Measurements from ENCODE around the gene TRIP10. TPM values are rescaled to one million over a fixed set of nuclear protein-coding genes. Genes with fewer than 3 reads are reported as not detected.

The TRIP10 gene
- total and polyA plus RNA-seq, 2 of the 8 experiments (the other 6 are each of a cell fraction or from before 2014, with no cell fraction given) = 27.8 to 69.5 TPM

DNA sequence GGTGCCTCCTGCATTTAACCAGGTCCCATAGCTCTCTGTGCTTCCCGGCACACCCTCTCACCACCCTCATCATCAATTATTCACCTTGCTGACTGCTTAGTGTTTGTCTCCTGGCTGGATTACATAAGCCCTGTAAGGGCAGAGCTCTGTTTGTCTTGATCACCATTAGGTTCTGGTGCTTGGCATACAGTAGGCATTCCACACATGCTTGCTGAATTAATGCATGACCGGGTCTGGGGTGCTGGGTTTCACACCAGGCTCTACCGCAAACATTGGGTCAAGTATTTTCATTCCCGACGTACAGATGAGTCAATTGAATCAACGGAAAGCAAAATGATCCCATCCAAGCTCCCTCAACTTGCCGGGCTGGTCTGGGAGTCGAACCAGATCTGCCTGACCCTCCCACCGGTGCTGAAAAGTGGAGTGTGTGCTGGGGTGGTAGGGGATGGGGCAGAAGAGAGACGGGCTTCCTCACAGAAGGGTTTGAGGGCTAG, 61.6 kb downstream of the TRIP10 start (continued):
- TF ChIP-seq SIRT6 (IDR thresholded peaks at IDR 0.05; ENCODE audit: low read length) = no peak
- TF ChIP-seq BACH1 (IDR thresholded peaks at IDR 0.05; ENCODE audit: low read length) = no peak
- TF ChIP-seq MAFK (IDR thresholded peaks at IDR 0.05; ENCODE audit: low read depth, low read length) = no peak
- no peak for TF ChIP-seq SP4 (IDR thresholded peaks at IDR 0.05; ENCODE audit: low read length)
- TF ChIP-seq, protein P1, sequence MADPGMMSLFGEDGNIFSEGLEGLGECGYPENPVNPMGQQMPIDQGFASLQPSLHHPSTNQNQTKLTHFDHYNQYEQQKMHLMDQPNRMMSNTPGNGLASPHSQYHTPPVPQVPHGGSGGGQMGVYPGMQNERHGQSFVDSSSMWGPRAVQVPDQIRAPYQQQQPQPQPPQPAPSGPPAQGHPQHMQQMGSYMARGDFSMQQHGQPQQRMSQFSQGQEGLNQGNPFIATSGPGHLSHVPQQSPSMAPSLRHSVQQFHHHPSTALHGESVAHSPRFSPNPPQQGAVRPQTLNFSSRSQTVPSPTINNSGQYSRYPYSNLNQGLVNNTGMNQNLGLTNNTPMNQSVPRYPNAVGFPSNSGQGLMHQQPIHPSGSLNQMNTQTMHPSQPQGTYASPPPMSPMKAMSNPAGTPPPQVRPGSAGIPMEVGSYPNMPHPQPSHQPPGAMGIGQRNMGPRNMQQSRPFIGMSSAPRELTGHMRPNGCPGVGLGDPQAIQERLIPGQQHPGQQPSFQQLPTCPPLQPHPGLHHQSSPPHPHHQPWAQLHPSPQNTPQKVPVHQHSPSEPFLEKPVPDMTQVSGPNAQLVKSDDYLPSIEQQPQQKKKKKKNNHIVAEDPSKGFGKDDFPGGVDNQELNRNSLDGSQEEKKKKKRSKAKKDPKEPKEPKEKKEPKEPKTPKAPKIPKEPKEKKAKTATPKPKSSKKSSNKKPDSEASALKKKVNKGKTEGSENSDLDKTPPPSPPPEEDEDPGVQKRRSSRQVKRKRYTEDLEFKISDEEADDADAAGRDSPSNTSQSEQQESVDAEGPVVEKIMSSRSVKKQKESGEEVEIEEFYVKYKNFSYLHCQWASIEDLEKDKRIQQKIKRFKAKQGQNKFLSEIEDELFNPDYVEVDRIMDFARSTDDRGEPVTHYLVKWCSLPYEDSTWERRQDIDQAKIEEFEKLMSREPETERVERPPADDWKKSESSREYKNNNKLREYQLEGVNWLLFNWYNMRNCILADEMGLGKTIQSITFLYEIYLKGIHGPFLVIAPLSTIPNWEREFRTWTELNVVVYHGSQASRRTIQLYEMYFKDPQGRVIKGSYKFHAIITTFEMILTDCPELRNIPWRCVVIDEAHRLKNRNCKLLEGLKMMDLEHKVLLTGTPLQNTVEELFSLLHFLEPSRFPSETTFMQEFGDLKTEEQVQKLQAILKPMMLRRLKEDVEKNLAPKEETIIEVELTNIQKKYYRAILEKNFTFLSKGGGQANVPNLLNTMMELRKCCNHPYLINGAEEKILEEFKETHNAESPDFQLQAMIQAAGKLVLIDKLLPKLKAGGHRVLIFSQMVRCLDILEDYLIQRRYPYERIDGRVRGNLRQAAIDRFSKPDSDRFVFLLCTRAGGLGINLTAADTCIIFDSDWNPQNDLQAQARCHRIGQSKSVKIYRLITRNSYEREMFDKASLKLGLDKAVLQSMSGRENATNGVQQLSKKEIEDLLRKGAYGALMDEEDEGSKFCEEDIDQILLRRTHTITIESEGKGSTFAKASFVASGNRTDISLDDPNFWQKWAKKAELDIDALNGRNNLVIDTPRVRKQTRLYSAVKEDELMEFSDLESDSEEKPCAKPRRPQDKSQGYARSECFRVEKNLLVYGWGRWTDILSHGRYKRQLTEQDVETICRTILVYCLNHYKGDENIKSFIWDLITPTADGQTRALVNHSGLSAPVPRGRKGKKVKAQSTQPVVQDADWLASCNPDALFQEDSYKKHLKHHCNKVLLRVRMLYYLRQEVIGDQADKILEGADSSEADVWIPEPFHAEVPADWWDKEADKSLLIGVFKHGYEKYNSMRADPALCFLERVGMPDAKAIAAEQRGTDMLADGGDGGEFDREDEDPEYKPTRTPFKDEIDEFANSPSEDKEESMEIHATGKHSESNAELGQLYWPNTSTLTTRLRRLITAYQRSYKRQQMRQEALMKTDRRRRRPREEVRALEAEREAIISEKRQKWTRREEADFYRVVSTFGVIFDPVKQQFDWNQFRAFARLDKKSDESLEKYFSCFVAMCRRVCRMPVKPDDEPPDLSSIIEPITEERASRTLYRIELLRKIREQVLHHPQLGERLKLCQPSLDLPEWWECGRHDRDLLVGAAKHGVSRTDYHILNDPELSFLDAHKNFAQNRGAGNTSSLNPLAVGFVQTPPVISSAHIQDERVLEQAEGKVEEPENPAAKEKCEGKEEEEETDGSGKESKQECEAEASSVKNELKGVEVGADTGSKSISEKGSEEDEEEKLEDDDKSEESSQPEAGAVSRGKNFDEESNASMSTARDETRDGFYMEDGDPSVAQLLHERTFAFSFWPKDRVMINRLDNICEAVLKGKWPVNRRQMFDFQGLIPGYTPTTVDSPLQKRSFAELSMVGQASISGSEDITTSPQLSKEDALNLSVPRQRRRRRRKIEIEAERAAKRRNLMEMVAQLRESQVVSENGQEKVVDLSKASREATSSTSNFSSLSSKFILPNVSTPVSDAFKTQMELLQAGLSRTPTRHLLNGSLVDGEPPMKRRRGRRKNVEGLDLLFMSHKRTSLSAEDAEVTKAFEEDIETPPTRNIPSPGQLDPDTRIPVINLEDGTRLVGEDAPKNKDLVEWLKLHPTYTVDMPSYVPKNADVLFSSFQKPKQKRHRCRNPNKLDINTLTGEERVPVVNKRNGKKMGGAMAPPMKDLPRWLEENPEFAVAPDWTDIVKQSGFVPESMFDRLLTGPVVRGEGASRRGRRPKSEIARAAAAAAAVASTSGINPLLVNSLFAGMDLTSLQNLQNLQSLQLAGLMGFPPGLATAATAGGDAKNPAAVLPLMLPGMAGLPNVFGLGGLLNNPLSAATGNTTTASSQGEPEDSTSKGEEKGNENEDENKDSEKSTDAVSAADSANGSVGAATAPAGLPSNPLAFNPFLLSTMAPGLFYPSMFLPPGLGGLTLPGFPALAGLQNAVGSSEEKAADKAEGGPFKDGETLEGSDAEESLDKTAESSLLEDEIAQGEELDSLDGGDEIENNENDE (IDR thresholded peaks at IDR 0.05; ENCODE audit: insufficient replicate concordance, low read length) = no peak
